HG03025 (cell line): Measurements from ENCODE around the gene KIDINS220.

ENCODE experiments used
- ATAC-seq: cut with Tn5 transposase; IDR thresholded peaks from one replicate; pipeline ENCODE4 v1.9.1; 2021; ENCODE audit warnings: mild to moderate bottlenecking, moderate library complexity; ENCODE audit not compliant: unreplicated experiment, low FRiP score

Gene KIDINS220

GRCh38 chr2:8806885-8807704, 30.3 kb downstream of the KIDINS220 start:
- ATAC-seq, result no peak

GRCh38 chr2:8805278-8806210, 31.9 kb downstream of the KIDINS220 start:
- no peak for ATAC-seq

GRCh38 chr2:8803658-8804379, 33.6 kb downstream of the KIDINS220 start:
- ATAC-seq, result peak; percentile 96

- no peak for ATAC-seq
Measured at GRCh38 chr2:8802741-8803140, 34.7 kb downstream of the KIDINS220 start.

GRCh38 chr2:8800821-8801220, 36.6 kb downstream of the KIDINS220 start:
- no peak for ATAC-seq

GRCh38 chr2:8800218-8800617, 37.2 kb downstream of the KIDINS220 start:
- ATAC-seq, result no peak

- no peak for ATAC-seq
Measured at GRCh38 chr2:8799004-8799403, 38.4 kb downstream of the KIDINS220 start.

GRCh38 chr2:8798393-8798792, 39.0 kb downstream of the KIDINS220 start:
- no peak for ATAC-seq

GRCh38 chr2:8797682-8798081, 39.7 kb downstream of the KIDINS220 start:
- no peak for ATAC-seq

GRCh38 chr2:8796878-8797550, 40.4 kb downstream of the KIDINS220 start:
- ATAC-seq, result peak; percentile 56

- no peak for ATAC-seq
Measured at GRCh38 chr2:8796315-8796848, 41.0 kb downstream of the KIDINS220 start.

GRCh38 chr2:8794923-8795825, 42.2 kb downstream of the KIDINS220 start:
- no peak for ATAC-seq

- ATAC-seq, result no peak
Measured at GRCh38 chr2:8790739-8791162, 46.7 kb downstream of the KIDINS220 start.

GRCh38 chr2:8786463-8786862, 51.0 kb downstream of the KIDINS220 start:
- no peak for ATAC-seq

GRCh38 chr2:8779795-8780671, 57.4 kb downstream of the KIDINS220 start:
- no peak for ATAC-seq

GRCh38 chr2:8774371-8774770, 63.0 kb downstream of the KIDINS220 start:
- no peak for ATAC-seq

- ATAC-seq, result no peak
Measured at GRCh38 chr2:8767324-8767723, 70.1 kb downstream of the KIDINS220 start.
